ENCODE data around the gene MICB.
"Not testable (repeated sequence)": the region's sequence is repeated elsewhere in the genome, so short reads cannot be mapped to it uniquely, and the experiment has no call there.

GRCh38 chr6:31486065-31486837 is 11.7 kb upstream of the MICB start:
- TF ChIP-seq SP1 (IDR thresholded peaks at IDR 0.05); NFRKB (IDR thresholded peaks at IDR 0.05); FOXA1 (IDR thresholded peaks at IDR 0.05); FOXM1 (IDR thresholded peaks at IDR 0.05; ENCODE audit: borderline replicate concordance); L3MBTL2 (conservative IDR thresholded peaks at IDR 0.05); SUZ12 (IDR thresholded peaks at IDR 0.05): not testable (repeated sequence)
